Measurements from ENCODE around the gene GTF3C1. TPM values are rescaled to one million over a fixed set of nuclear protein-coding genes. Genes with fewer than 3 reads are reported as not detected.

Gene GTF3C1
- total and polyA plus RNA-seq, 2 of the 8 experiments (the other 6 are each of a cell fraction or from before 2014, with no cell fraction given), result 89.3 to 126 TPM

GRCh38 chr16:27588057-27588456, 38.3 kb upstream of the GTF3C1 start:
- no peak for DNase-seq (ENCODE audit: low read depth in 1 of 2, low spot score in 2 of 2)
- no peak overlapping the region for H3K4me3 ChIP-seq (ENCODE audit: extremely low read depth in 1 of 4, insufficient read depth in 2 of 4, low read depth in 3 of 4, low read length in 4 of 4)
- no peak overlapping the region for H3K18ac ChIP-seq (ENCODE audit: extremely low read depth, low read length)
- H4K20me1 ChIP-seq (replicated peaks in 1 of 2; ENCODE audit: control insufficient read depth in 1 of 2, insufficient read depth in 2 of 2, low read length in 2 of 2), result no peaks in the 10 kb centered on the region
- no peak overlapping the region for H4K8ac ChIP-seq (ENCODE audit: extremely low read depth, insufficient read depth, low read length)
- no peak overlapping the region for H3K23ac ChIP-seq (ENCODE audit: insufficient read length)
- 92% methylated on average over 3 of the region's 3 CpGs; no CpG with 5 or more reads in 1 of the 2 experiments for WGBS, 2 experiments (ENCODE audit: extremely low coverage in 1 of 2, insufficient coverage in 1 of 2, insufficient read length in 1 of 2, insufficient replicate concordance in 2 of 2, low coverage in 1 of 2, low lambda C conversion rate in 2 of 2, missing lambda C conversion rate in 1 of 2)
- no peak overlapping the region for H4K91ac ChIP-seq (replicated peaks; ENCODE audit: insufficient read length, low read length)
- FAIRE-seq, result no peak
- no peak overlapping the region for H2AFZ ChIP-seq (ENCODE audit: low read length)
- H3K4me2 ChIP-seq (ENCODE audit: insufficient read depth in 1 of 2, low read depth in 2 of 2, low read length in 2 of 2), result no peak overlapping the region
- H2BK5ac ChIP-seq (ENCODE audit: low read depth, low read length), result no peak overlapping the region
- POLR2A ChIA-PET (ENCODE audit: partially characterized antibody), result no interaction called here
- H3K56ac ChIP-seq (replicated peaks; ENCODE audit: insufficient read length, low read depth, low read length), result no peak overlapping the region
- no peak overlapping the region for H3K14ac ChIP-seq (ENCODE audit: insufficient read length)
- H3K27ac ChIP-seq (ENCODE audit: low read depth, low read length), result no peak overlapping the region
- no peak overlapping the region for H2BK120ac ChIP-seq (replicated peaks; ENCODE audit: low read depth, low read length)
- CTCF ChIA-PET (ENCODE audit: partially characterized antibody), result interaction anchor here (1.0 kb wide), 1 partner anchor 17 kb away, joined by 3 read pairs; no protein-coding TSS in a partner anchor
- no peak overlapping the region for H2AK5ac ChIP-seq (ENCODE audit: low read depth, low read length)
- H3K79me2 ChIP-seq (ENCODE audit: control insufficient read depth in 1 of 2, insufficient read depth in 2 of 2, low read length in 2 of 2), result no peaks in the 10 kb centered on the region
- H3K36me3 ChIP-seq (ENCODE audit: control insufficient read depth in 2 of 4, insufficient read depth in 4 of 4, low read length in 3 of 4), result no peaks in the 10 kb centered on the region
- H4K5ac ChIP-seq (ENCODE audit: insufficient read length, low read depth, low read length), result no peak overlapping the region
- H3K23me2 ChIP-seq (ENCODE audit: low read depth, low read length), result no peaks in the 10 kb centered on the region
- no peaks in the 10 kb centered on the region for H3K4me1 ChIP-seq (replicated peaks in 1 of 4; ENCODE audit: control insufficient read depth in 3 of 4, insufficient read depth in 4 of 4, low read length in 3 of 4)
- no peak overlapping the region for H2BK12ac ChIP-seq (ENCODE audit: low read depth, low read length)
- H3K9me3 ChIP-seq (ENCODE audit: insufficient read depth in 2 of 2, low read depth in 1 of 2, low read length in 1 of 2), result no peaks in the 10 kb centered on the region; a peak in 1 of 4 replicates
- no peak overlapping the region for H3K9ac ChIP-seq (replicated peaks in 1 of 4; ENCODE audit: extremely low read depth in 1 of 4, low read depth in 3 of 4, low read length in 3 of 4)
- H2BK15ac ChIP-seq (ENCODE audit: low read length), result no peak overlapping the region
- H2BK20ac ChIP-seq (ENCODE audit: low read length), result no peak overlapping the region
- H3K27me3 ChIP-seq (replicated peaks in 1 of 4; ENCODE audit: control insufficient read depth in 3 of 4, extremely low read depth in 1 of 4, insufficient read depth in 3 of 4, low read length in 3 of 4), result no peaks in the 10 kb centered on the region
- TF ChIP-seq CHD2 (IDR thresholded peaks at IDR 0.05; ENCODE audit: low read length), result no peak
- H3K79me1 ChIP-seq (ENCODE audit: low read depth, low read length), result no peaks in the 10 kb centered on the region
- no peak overlapping the region for H3K4ac ChIP-seq (replicated peaks; ENCODE audit: insufficient read length, low read depth, low read length)
